ENCODE data around the gene CIC. TPM values are rescaled to one million over a fixed set of nuclear protein-coding genes. Genes with fewer than 3 reads are reported as not detected.

The CIC gene
- total RNA-seq, 1 experiment from 2014 or later = 60.7 TPM

DNA sequence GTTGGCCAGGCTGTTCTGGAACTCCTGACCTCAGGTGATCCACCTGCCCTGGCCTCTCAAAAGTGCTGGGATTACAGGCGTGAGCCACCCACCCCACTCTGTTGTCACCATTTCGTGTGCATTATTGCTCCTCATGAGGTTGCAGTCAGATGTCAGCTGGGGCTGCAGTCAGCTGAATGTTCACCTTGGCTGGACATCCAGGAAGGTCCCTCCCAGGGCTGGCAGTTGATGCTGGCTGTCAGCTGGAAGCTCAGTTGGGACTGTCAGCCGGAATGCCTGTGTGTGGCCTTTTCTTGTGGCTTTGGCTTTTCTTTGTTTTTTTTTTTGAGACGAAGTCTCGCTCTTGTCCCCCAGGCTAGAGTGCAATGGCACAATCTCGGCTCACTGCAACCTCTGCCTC lies 63.0 kb downstream of the CIC start:
- ChIA-PET CTCF (interaction anchor here (0.7 kb wide), 2 partner anchors 43 to 223 kb away, joined by 4 to 5 read pairs; no protein-coding TSS in a partner anchor), POLR2A (ENCODE audit: unreplicated experiment) (interaction anchor here (0.6 kb wide), 1 partner anchor 30 kb away, joined by 3 read pairs; the partner anchor contains the start of gene PAFAH1B3)
- DNase-seq = no peak
- H2AFZ ChIP-seq = no peak overlapping the region
- H3K4me1 ChIP-seq (replicated peaks; ENCODE audit: insufficient read depth) = peaks cover under 1% of the 10 kb centered on the region; the same call in 1 of the 2 replicates
- H3K9me3 ChIP-seq (ENCODE audit: insufficient read depth, low read depth) = no peaks in the 10 kb centered on the region
- no peaks in the 10 kb centered on the region for H4K20me1 ChIP-seq (ENCODE audit: insufficient read depth)
- no peak overlapping the region for H3K27ac ChIP-seq
- no peak overlapping the region for H3K4me2 ChIP-seq
- H3F3A ChIP-seq (ENCODE audit: insufficient read depth, low read depth) = no peaks in the 10 kb centered on the region
- no peaks in the 10 kb centered on the region for H3K27me3 ChIP-seq (ENCODE audit: insufficient read depth, low read depth)
- H3K9me2 ChIP-seq (ENCODE audit: insufficient read depth) = no peaks in the 10 kb centered on the region
- intact Hi-C loops (cut with micrococcal nuclease; ENCODE audit: unreplicated experiment) = no loop called here
- H3K4me3 ChIP-seq = no peak overlapping the region
- no peaks in the 10 kb centered on the region for H3K36me3 ChIP-seq (ENCODE audit: low read depth)
- H3K79me2 ChIP-seq (ENCODE audit: low read depth) = peaks cover 6% of the 10 kb centered on the region; the same call in 1 of the 2 replicates
- TF ChIP-seq EZH2 (IDR thresholded peaks at IDR 0.05; ENCODE audit: low read depth) = no peak
- TF ChIP-seq CTCF (conservative IDR thresholded peaks at IDR 0.05) = no peak
- BruUV-seq (replicated peaks) = no TSS peak

DNA sequence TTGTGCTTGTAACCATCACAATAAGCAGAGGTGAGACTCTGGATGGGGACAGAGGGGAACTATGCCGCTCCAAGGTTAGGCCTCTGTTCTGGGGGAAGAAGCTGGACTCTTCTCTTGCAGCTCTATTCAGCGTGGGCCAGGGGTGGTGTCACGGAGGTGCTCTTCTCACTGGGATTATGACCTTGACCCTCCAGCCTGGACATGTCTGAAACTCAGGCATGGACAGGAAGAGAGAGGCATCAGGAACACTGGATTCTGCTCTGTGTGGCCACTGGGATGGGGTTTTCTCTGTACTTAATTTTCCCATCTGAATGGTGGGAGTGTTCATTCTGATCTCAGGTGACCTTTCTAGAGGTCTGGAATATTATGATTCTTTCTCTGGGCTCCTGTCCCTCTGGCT lies 64.0 kb downstream of the CIC start:
- Histone ChIP-seq H3K36me3 (ENCODE audit: low read depth) (no peaks in the 10 kb centered on the region), H3F3A (ENCODE audit: insufficient read depth, low read depth) (no peaks in the 10 kb centered on the region), H3K79me2 (ENCODE audit: low read depth) (no peaks in the 10 kb centered on the region), H3K27ac (no peak overlapping the region), H3K9me2 (ENCODE audit: insufficient read depth) (no peaks in the 10 kb centered on the region), H4K20me1 (ENCODE audit: insufficient read depth) (no peaks in the 10 kb centered on the region), H3K4me3 (no peak overlapping the region), H3K9me3 (ENCODE audit: insufficient read depth, low read depth) (no peaks in the 10 kb centered on the region), H3K27me3 (ENCODE audit: insufficient read depth, low read depth) (no peaks in the 10 kb centered on the region), H2AFZ (no peak overlapping the region), H3K4me1 (replicated peaks; ENCODE audit: insufficient read depth) (no peaks in the 10 kb centered on the region), H3K4me2 (no peak overlapping the region)
- intact Hi-C loops (cut with micrococcal nuclease; ENCODE audit: unreplicated experiment) = no loop called here
- CTCF ChIA-PET = no interaction called here
- DNase-seq = no peak
- POLR2A ChIA-PET (ENCODE audit: unreplicated experiment) = no interaction called here
- no peak for TF ChIP-seq EZH2 (IDR thresholded peaks at IDR 0.05; ENCODE audit: low read depth)
- no peak for TF ChIP-seq CTCF (conservative IDR thresholded peaks at IDR 0.05)
- BruUV-seq (replicated peaks) = no TSS peak

DNA sequence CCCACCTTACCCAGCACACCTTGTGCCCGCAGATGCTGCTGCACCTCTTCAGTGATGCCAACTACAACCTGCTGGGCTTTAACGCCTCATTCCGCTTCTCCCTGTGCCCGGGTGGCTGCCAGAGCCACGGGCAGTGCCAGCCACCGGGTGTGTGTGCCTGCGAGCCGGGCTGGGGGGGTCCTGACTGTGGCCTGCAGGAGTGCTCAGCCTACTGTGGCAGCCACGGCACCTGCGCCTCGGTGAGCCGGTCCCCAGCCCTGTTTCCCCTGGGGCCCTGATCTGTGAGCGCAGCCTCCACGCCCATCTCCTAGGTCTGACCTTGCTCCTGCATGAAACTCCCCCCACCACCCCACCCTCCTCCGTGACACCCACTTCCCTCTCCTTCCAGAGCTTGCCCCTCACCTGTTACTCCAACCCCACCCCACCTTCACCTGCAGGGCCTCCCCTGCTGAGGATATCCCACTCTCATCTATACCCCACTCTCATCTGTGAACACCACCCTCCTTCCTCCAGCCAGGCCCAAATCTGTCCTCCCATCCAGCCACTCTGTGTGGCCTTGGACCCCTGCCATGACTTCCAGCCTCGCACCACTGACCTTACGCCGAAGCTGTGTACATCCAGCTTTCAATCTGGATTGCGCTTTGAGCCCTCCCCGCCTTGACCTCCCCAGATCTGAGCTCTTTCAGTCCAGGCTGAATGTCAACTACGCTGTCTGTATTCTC lies 65.1 kb downstream of the CIC start:
- Histone ChIP-seq H3K79me2 (ENCODE audit: low read depth) (no peaks in the 10 kb centered on the region), H3K4me1 (replicated peaks; ENCODE audit: insufficient read depth) (no peaks in the 10 kb centered on the region), H3K36me3 (ENCODE audit: low read depth) (no peaks in the 10 kb centered on the region), H3K27ac (no peak overlapping the region), H3K27me3 (ENCODE audit: insufficient read depth, low read depth) (no peaks in the 10 kb centered on the region), H4K20me1 (ENCODE audit: insufficient read depth) (no peaks in the 10 kb centered on the region), H3K4me2 (no peak overlapping the region), H3K9me3 (ENCODE audit: insufficient read depth, low read depth) (no peaks in the 10 kb centered on the region), H3K4me3 (no peak overlapping the region), H3F3A (ENCODE audit: insufficient read depth, low read depth) (no peaks in the 10 kb centered on the region), H3K9me2 (ENCODE audit: insufficient read depth) (no peaks in the 10 kb centered on the region), H2AFZ (no peak overlapping the region)
- BruUV-seq (replicated peaks) = no TSS peak
- no peak for TF ChIP-seq CTCF (conservative IDR thresholded peaks at IDR 0.05)
- TF ChIP-seq EZH2 (IDR thresholded peaks at IDR 0.05; ENCODE audit: low read depth) = no peak
- CTCF ChIA-PET = no interaction called here
- no peak for DNase-seq
- POLR2A ChIA-PET (ENCODE audit: unreplicated experiment) = interaction anchor here (0.6 kb wide), 1 partner anchor 26 kb away, joined by 19 read pairs; no protein-coding TSS in a partner anchor
- intact Hi-C loops (cut with micrococcal nuclease; ENCODE audit: unreplicated experiment) = no loop called here
